Measurements from ENCODE around the gene OTUD4.

OTUD4 gene

DNA sequence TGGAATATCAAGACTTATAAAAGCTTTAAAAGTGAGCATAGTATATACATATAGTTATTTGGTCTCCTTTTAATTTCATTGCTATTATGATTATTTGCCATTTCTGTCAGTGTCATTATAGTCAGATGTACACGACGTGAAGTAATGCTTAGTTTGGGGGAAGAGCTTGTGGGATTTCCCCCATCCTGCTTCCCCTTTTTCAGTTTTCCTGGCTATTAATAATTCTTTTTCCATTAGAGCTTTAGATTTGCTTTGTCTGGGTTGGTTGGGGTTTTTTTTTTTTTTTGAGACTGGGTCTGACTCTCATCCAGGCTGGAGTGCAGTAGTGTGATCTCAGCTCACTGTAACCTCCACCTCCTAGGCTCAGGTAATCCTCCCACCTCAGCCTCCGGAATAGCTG is 76.9 kb downstream of the OTUD4 start:
- no peak for DNase-seq

DNA sequence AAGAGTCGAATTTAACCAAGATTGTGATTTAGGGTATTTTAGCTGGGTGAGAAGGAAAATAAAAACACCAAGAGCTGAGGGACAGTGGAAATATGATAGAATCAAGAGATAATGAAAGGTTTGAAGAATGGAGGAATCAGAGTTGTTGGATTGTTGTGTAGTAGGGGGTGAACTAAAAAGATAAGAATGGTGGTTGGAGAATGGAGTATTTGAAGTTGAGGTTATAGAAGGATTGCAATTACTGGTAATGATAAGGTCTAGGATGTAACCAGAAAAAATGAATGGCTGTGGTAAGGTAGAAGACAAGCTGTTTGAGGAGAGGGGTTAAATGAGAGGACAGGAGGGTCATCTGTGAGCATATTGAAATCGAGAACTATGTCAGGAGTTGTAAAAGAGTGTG is 77.8 kb downstream of the OTUD4 start:
- DNase-seq = no peak

DNA sequence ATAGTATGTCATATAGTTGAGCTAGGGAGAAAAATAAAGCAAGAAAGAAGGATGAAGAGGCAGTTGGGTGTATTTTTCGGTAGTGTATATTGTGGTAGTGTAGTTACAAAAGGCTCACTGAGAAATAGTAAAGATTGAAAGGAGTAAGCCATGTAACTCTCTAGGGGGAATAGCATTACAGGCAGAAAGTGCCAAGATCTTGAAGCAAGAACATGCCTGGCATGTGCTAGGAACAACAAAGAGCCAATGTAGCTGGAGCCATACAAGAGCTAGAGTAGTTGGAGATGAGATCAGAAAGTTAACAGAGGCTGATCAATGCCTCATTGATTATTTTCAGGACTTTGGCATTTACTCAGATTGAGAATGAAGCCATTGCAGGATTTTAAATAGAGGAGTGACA is 79.3 kb downstream of the OTUD4 start:
- DNase-seq = no peak

DNA sequence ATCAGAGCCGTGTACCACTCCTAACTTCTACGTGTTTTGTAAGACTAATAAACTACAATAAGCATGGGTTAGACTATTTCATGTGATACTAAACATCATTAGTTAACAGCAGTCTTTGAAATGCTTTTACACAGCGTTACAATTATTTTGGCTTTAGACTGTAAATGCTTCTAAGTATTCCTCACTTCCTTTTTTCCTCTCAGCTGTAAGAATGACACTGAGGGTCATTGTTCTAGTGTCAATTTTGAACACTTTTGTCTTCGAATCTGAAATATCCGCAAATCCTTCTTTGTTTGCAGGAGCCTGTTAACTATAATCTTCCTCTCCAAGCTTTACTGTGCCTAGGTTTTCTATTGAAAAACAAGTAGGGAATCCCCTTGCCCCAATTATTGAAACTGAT is 80.7 kb downstream of the OTUD4 start:
- no peak for DNase-seq

DNA sequence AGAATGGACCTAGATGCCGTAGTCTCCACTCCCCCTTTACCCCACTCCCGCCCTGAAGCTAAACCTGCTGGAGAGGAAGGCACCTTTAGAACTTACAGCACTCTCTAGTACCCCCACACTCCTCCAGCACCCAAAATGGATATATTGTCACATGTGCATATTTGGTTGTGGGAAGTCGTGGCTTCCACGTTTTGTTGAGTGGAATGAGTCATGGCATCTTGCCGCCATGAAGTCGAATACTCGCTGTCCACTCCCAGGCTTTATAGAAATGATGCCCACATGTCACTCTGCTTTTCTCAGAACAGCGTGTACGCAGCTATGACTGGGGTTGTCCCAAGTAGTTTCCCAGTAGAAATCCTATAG is 81.7 kb downstream of the OTUD4 start:
- DNase-seq = peak; percentile 57

DNA sequence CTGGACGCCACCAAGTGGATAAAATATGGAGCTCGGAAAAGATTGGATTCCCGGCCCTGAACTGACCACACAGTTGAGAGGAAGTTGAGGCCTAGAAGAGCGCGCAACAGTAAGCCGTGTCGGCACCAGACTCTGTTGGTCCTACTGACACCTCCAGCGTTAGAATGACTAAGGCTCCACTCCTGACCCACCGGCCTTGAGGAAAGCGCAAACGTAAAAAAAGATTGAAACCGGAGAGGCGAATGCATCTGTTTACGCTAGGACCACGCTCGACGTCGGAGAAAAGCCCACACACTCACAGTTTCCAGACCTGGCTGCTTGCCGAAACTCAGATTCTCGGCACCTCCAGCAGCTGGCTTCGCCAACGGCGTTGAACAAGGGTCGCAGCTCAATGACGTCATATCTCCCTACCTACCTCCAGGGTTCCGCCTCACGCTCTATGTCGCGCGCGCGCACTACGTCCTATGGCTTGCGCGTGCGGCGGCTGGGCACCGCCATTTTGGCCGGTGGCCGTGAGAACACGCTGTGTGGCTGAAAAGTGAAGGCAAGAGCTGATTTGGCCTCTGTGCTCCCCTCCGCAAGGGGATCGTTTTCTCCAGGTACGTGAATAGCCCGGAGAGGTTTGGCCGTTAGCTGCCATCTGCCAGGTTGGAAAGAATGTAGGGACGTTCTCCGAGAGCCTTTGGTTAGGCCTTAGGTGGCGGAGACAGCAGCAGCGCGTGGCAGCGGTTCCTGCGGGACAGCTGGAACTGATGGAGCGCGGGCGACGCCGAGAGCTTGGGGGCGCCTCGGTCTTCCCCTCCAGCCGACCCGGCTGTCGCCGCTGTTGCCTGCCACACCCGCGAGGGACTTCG is 82.3 kb downstream of the OTUD4 start, which contains the start of the genes ABCE1 and ANAPC10:
ABCE1 (plus strand) TSS at position 491 of the 854 bp plus-strand sequence. CDS start 6,102 bp downstream, outside the sequence.
ANAPC10 (minus strand) TSS at position 376 of the 854 bp plus-strand sequence. CDS start 2,097 bp downstream, outside the sequence.
- DNase-seq = peak; percentile 95

DNA sequence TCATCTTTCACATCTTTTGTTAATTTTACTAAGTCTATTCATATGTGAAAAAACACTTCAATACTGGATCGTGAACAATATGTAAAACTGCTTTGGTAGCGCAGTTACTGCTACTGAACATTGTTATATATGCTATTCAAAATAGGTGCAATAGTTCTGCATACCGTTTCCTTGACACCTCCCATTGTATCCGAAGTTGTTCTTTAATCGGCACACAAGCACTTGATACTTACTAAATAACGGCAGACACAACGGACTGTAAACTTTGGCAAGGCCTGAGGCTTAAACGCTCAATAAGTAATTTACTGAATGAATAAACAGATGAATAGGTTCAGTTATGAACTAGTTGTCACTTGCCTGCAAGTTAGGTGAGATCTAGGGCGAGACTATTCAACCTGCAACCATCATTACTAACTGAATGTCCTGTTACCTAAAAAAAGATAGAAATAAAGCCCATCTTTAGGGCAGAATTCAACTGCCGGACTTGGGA is 83.0 kb downstream of the OTUD4 start:
- no peak for DNase-seq

DNA sequence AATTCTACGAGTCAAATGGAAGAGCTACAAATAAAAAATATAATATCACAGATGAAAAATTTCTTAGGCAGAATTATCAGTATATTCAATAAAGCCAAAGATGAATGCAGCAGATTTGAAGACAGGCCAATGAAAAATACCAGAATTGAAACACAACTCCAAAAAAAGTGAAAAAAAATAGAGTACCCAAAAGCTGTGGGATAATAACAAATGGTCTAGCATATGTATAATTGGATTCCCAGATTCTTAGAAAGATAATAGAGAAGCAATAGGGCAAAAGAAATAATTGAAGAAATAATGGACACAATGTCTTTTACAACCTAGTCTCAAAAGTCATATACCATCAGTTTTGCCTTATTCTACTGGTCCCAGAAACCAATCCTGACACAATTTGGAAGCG is 86.8 kb downstream of the OTUD4 start:
- no peak for DNase-seq

DNA sequence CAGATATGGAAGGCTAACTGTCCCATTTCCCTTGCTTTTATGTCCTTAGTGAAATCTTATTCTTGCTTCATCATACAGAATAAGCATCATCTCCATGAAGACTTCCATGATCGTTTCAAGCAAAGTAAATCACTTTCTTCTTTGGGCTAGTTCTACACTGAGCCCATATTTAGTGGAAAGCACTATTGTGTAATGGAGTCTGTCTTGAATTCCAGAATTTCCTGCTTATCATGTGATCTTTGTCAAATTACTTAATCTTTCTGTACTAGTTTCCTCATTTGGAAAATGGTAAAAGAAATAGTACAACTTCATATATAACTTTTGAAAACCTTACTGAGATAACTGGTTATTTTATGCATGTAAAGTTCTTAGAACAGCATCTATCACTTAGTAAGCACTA is 90.0 kb downstream of the OTUD4 start:
- no peak for DNase-seq

DNA sequence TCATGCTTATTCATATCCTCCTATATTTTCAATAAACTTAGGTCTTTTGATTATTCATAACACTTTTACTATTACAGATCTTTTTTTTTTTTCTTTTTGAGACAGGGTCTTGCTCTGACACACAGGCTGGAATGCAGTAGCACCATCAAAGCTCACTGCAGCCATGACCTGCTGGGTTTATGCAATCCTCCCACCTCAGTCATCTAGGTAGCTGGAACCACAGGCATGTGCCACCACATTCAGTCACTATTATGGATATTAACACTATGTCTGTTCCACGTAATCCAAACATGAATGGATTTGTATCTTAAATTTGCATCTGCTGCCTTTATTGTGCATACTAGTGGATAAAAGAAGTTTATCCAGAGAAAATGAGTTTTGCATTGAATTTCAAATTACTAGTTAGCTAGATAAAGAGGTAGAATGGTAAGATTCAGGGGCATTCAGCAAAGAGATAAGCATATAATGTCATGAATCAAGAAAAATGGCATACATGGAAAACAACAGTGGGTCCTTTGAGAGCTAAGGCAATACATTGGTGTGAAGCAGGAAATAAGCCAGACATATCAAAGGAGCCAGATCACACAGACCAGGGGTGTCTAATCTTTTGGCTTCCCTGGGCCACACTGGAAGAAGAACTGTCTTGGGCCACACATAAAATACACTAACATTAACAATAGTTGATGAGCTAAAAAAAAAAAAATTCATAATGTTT is 96.3 kb downstream of the OTUD4 start:
- no peak for DNase-seq

Measured in CD4-positive, alpha-beta T cell treated with Interleukin-15 for 1 hour (primary cell).